Measurements from ENCODE around the gene TACR1.

Gene TACR1

GRCh38 chr2:75002007-75002406, 197.3 kb downstream of the TACR1 start:
- Histone ChIP-seq H3K36me3 (ENCODE audit: control insufficient read depth in 2 of 2, insufficient read depth in 1 of 2, low read length in 2 of 2) (no peaks in the 10 kb centered on the region), H3K4me3 (ENCODE audit: low read depth, low read length) (no peak overlapping the region), H3K27ac (ENCODE audit: extremely low read depth, low read depth, low read length) (no peak overlapping the region), H3K4me1 (ENCODE audit: control insufficient read depth, insufficient read depth, low read length) (no peaks in the 10 kb centered on the region), H3K9me3 (ENCODE audit: control insufficient read depth, insufficient read depth, low read depth, low read length) (no peaks in the 10 kb centered on the region)
- ChIA-PET POLR2A (no interaction called here), CTCF (no interaction called here)
- no peak for TF ChIP-seq ZNF791 (tag by site-specific recombination; IDR thresholded peaks at IDR 0.05)
- no peak for TF ChIP-seq ZNF544 (tag by site-specific recombination; IDR thresholded peaks at IDR 0.05)
- no peak for TF ChIP-seq ZNF10 (tag by site-specific recombination; IDR thresholded peaks at IDR 0.05)
- TF ChIP-seq SALL2 (tag by site-specific recombination; IDR thresholded peaks at IDR 0.05; ENCODE audit: borderline replicate concordance) = no peak
- peak; percentile 76; the same call in 1 of the 2 replicates for TF ChIP-seq ZNF692 (tag by site-specific recombination; IDR thresholded peaks at IDR 0.05)
- no peak for TF ChIP-seq ZSCAN30 (tag by site-specific recombination; IDR thresholded peaks at IDR 0.05)
- TF ChIP-seq ZNF776 (tag by site-specific recombination; IDR thresholded peaks at IDR 0.05; ENCODE audit: borderline replicate concordance) = no peak
- no peak for TF ChIP-seq SCRT1 (tag by site-specific recombination; IDR thresholded peaks at IDR 0.05; ENCODE audit: borderline replicate concordance)
- TF ChIP-seq ZNF580 (tag by site-specific recombination; IDR thresholded peaks at IDR 0.05) = no peak
- TF ChIP-seq ZNF280D (tag by site-specific recombination; IDR thresholded peaks at IDR 0.05) = no peak
- TF ChIP-seq ZNF561 (tag by site-specific recombination; IDR thresholded peaks at IDR 0.05; ENCODE audit: borderline replicate concordance) = no peak
- no peak for TF ChIP-seq ZNF513 (tag by site-specific recombination; IDR thresholded peaks at IDR 0.05)
- no peak for TF ChIP-seq ZNF19 (tag by site-specific recombination; IDR thresholded peaks at IDR 0.05; ENCODE audit: low read depth)
- TF ChIP-seq ZNF624 (tag by site-specific recombination; IDR thresholded peaks at IDR 0.05) = no peak
- TF ChIP-seq ZNF23 (tag by site-specific recombination; IDR thresholded peaks at IDR 0.05; ENCODE audit: borderline replicate concordance) = no peak
- 0 out of 2 replicates have a peak, but pooled peaks have one; percentile 20 for TF ChIP-seq ZFP69B (tag by site-specific recombination; IDR thresholded peaks at IDR 0.05)
- TF ChIP-seq CTCF (tag by site-specific recombination; IDR thresholded peaks at IDR 0.05) = no peak

- ChIA-PET POLR2A (no interaction called here), CTCF (no interaction called here)
- TF ChIP-seq BCL11A (tag by site-specific recombination; IDR thresholded peaks at IDR 0.05; ENCODE audit: low read depth) = no peak
- no peak for TF ChIP-seq ZNF16 (tag by site-specific recombination; IDR thresholded peaks at IDR 0.05; ENCODE audit: low read depth)
- no peak for TF ChIP-seq ZNF157 (tag by site-specific recombination; IDR thresholded peaks at IDR 0.05)
- no peak for TF ChIP-seq ZNF362 (tag by site-specific recombination; IDR thresholded peaks at IDR 0.05)
- no peak for TF ChIP-seq SCRT1 (tag by site-specific recombination; IDR thresholded peaks at IDR 0.05; ENCODE audit: borderline replicate concordance)
- TF ChIP-seq PBX3 (CRISPR knock-in tag; IDR thresholded peaks at IDR 0.05) = no peak
- TF ChIP-seq ZNF202 (tag by site-specific recombination; IDR thresholded peaks at IDR 0.05; ENCODE audit: borderline replicate concordance) = no peak
- TF ChIP-seq ZNF214 (tag by site-specific recombination; IDR thresholded peaks at IDR 0.05; ENCODE audit: borderline replicate concordance) = no peak
- TF ChIP-seq ZNF830 (tag by site-specific recombination; IDR thresholded peaks at IDR 0.05; ENCODE audit: low read depth) = no peak
- no peak for TF ChIP-seq SCRT2 (tag by site-specific recombination; IDR thresholded peaks at IDR 0.05)
These were observed 199.9 kb downstream of the TACR1 start for GRCh38 chr2:74999468-74999867.

More at GRCh38 chr2:74999468-74999867, 199.9 kb downstream of the TACR1 start:
- H3K4me3 ChIP-seq (ENCODE audit: low read depth, low read length) = no peak overlapping the region
- no peak overlapping the region for H3K27ac ChIP-seq (ENCODE audit: extremely low read depth, low read depth, low read length)
- no peaks in the 10 kb centered on the region for H3K4me1 ChIP-seq (ENCODE audit: control insufficient read depth, insufficient read depth, low read length)
- H3K36me3 ChIP-seq (ENCODE audit: control insufficient read depth in 2 of 2, insufficient read depth in 1 of 2, low read length in 2 of 2) = no peaks in the 10 kb centered on the region
- no peaks in the 10 kb centered on the region for H3K9me3 ChIP-seq (ENCODE audit: control insufficient read depth, insufficient read depth, low read depth, low read length)

Data from HEK293 (cell line).